AG08395 (cell line): ENCODE data around the gene KLHL40.
A peak's percentile ranks its signal among the peaks of the same experiment; 100 is the strongest.

ENCODE experiments used
- DNase-seq: peaks from one replicate; pipeline ENCODE4 v3.0.0; 2012; ENCODE audit warnings: mixed read lengths, low spot score

Gene KLHL40

DNA sequence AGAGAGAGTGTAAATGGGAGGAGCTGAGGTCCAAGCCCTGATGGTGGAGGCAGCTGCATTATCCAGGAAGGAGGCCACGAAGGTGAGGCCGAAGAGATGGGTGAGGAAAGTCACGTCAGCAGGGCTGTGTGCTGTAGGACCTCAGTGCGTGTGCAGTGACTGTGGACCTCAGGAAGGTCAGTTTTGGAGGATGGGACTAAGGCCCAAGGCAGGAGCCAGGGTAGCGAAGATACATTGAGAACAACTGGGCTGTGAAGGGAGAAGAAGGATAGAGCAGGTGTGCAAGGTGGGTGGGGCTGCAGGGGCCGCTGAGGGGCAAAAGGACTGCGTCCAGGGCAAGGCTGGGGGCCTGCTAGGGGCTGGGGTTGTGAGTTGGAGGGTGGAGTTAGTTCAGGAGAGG, 4.9 kb downstream of the KLHL40 start:
- DNase-seq, result no peak

DNA sequence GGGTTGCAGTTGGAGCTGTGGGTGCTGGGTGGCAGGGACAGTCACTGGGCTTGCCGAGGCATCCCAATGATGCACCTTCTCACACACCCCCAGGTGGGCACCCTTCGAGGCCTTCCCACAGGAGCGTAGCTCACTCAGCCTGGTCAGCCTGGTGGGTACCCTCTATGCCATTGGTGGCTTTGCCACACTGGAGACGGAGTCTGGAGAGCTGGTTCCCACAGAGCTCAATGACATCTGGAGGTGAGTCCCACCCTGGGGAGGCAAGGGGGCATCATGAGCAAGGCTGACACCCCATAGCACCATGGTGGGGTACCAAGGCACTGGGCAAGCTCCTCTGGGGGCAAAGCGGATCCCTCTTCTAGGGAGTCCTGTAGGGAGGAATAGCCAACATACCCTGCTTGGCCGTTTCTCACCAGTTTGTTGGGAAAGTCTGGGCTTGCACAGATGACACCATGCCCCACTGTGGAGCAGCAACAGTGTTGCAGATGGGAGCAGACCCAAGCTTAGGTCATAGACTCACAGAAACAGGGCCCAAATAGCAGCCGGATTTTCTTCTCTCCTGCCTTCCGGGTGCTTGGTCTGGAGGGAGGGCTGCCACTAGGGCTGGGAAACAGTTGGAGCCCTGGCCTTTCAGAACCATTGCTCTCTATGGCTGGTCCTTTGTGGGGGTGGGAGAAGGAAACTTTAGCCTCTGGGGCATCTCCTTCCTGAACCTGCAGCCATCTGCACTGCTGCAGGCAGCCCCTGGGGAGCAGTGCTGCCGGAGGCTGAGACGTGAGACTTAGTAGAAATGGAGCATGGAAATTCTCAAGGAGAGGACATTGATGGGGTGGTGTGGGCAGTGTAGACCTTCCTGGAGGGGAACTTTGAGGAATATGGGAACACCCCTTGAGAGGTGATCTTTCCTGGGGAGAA, 5.7 kb downstream of the KLHL40 start:
- DNase-seq, result no peak

DNA sequence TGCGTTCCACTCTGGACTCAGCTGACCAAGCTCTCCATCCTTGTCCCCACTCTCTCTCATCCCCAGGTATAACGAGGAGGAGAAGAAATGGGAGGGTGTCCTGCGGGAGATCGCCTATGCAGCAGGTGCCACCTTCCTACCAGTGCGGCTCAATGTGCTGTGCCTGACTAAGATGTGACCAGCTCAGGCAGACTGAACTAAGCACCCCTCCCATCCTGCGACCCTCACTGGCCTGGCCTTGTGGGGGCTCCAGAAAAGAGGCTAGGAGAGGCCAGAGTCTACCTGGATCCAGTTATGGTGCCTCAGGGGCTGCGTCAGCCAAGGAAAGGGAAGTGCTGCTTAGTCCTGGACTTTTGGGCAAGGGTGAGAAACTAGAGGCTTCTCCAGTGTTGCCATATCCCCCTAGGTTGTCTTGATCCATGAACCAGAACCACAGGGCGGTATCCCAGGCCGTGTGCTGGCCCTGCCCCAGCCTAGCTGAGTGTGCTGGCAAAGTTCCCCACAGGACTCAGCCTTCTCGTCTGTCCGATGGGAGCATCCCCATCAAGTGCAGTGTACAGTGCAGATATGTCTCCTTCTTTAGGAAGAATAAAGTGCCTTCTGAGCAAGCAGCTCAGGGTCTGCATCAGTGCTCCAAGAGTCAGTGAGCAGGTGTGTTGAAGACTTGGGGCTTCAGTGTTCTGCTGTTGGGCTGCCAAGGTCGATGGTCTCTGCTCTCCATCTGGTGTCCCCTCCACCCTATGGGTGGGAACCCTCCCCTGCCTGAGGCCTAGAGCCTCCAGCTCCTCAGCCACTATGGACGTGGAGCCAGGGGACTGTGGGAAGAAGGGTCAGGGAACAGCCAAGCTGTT, 6.7 kb downstream of the KLHL40 start:
- no peak for DNase-seq

DNA sequence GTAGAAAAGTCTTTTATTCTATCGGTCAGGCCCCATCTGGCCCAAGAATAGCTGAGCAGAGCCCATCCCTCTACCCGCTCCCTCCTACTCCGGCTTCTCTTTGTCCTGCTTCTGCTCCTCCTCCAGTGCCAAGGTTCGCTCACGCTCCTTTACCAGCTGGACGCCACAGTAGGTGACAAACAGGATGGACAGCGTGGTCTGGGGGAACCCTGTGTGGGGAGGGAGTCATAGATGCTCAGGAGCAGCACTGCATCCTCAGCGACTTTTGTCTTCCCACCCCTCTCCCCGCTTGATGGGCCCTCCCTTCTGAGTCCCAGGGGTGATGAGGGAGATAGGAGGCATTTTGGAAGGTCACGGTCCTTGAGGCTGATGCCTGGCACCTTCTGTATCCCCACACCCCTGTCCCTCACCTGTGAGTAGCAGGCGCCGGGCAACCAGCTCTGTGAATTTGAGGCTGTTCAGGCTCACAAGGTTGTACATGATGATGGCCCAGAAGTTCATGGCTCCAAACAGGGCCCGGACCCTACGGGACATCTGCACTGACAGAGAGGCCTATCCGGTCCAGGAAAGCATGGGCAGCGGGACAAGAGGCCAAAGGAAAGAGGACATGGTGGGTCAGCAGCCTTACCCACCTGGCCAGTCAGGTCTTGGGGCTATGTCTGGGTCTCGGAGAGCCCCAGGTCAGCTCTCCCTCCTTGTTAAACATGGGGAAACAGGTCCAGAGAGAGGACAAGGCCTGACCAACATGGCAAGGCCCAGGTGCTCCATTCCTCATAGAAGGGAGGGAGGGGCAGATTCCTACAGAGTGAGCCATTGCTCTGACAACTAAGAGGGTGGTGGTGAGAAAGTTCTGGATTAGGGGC, 7.6 kb downstream of the KLHL40 start:
- no peak for DNase-seq

DNA sequence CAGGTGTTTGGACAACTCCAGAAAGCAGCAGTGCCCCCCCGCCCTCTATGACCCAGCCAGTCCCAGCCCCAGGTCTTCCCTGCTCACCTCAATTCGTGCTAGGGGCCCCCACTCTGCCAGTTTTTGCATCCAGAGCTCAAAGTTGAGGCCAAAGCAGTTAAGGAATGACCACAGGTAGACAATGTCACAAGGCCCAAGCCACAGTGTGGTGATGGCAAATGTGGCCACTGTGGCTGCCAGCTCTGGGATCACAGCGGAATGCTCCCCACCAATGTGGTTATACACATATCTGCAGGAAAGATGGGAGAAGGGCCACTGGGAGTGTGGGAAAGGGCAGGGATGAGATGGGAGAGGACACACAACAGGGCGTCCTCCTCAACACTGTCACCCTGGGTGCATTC, 8.2 kb downstream of the KLHL40 start:
- no peak for DNase-seq

DNA sequence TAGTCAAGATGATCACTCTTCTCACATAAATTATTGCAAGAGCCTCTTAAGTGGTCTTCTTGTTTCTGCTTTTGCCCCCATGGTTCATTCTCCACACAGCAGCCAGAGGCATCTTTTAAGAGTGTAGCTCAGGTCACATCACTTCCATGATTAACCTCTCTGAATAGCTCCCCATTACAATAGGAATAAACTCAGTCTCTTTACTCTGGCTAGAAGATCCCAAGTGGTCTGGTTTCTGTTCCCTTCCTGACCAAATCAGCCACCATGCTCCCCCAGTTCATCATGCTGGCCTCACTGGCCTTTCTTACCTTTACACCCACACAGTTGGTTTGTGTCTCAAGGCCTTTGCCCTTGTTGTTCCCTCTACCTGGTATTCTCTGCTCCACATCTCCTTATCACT, 9.0 kb downstream of the KLHL40 start:
- no peak for DNase-seq

DNA sequence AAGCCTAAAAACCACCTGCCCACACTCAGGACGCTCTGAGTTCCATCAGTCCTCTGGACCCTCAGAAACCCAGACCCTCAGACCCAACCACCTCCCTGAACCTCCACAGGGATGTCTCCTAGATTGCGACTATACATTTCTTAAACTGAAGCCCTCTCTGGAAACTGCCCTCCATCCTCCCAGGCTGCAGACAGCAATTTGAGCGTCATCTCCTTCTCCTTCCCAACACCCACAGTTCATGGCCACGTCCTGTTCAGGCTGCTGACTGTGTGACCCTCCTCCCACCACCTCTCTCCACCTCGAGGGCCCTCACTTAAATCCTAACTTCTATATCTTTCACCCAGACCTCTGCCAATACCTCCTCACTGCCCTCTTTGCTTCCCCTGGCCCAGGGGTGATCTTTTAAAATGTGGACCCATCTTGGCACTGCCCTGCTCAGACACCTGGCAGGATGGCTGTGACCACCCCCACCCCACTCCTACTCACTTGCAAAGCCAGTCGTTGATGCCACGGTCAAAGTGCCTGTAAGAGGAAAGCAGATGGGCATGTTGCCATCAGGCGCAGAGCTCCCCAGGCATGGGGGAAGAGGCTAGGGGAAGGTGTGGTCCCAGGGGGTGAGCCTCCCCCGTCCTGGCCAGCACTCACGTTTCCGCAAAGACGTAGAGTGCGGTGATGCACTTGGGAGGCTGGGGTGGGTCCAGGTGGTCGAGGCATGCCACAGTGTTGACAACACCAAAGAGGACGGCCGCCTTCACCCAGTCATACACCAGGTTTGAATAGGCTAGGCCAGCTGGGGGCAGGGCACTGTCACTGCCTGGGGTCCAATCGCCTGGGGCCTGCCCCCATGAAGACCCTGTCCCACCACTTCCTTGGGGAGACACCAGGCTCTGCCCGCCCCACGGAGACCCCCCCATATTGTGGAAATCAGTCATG, 11.3 kb downstream of the KLHL40 start:
- DNase-seq, result no peak

DNA sequence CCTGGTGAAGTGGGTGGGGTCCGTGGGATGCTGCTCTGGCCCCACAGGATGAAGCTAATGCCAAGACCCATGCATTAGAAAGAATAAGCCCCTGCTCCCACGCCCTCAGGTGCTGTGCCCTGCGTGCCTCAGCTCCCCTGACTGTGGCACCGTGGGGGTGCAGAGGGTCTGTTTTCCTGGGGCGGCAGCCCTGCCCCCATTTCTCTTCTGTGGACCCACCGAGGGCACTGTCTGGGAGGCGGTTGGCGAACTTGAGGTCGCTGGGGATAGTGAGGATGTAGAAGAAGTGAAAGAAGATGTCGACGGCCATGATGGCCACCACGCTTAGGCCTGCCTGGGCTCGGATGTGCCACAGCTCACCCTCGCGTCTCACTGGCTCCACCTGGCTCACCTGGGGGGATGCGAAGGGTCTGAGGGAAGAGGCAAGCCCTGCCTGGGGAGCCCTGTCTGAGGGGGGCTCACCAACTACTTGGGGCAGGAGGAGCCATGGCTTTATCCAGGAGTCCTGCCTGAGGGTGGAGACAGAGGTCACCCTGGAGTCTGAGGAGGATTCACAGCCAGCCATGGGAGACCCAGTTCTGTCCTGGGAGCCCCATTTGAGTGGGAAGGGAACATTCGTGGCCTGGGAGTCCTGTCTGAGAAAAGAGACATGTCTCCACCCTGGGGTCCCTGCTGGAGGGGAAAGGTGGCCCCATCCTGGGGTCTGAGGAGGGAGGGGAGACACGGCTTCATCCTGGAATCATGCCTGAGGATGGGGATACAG, 12.1 kb downstream of the KLHL40 start:
- no peak for DNase-seq

DNA sequence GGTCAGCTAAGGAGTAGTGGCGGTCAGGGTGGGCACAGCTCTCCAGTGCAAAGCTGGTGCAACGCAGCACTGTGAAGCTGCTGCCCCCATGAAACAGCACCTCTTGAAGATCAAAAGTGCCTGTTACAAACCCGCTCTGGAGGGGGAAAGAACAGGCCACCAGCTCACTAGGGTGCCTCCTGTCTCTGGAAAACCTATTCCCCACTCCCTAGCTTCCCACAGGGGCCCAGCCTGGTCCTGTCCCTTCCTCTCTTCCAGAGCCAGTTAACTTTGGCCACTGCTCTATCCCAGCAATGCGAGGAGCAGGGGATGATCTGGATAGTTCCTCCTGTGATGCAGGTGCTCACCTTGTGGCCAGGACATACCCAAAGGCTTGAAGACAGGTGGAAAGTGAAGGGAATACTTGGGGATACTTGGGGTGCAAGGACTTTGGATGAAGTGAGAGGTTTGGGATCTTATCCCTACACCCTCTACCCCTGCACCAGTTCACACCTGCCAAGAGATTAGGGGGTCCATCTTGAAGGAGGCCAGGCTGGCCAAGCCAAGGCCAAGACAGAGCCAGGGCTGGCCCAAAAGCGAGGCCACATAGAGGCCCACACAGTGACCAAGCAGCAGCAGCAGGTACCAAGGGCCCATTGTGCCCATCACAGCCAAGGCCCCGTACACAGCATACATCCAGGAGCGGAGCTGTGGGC, 13.0 kb downstream of the KLHL40 start:
- no peak for DNase-seq

DNA sequence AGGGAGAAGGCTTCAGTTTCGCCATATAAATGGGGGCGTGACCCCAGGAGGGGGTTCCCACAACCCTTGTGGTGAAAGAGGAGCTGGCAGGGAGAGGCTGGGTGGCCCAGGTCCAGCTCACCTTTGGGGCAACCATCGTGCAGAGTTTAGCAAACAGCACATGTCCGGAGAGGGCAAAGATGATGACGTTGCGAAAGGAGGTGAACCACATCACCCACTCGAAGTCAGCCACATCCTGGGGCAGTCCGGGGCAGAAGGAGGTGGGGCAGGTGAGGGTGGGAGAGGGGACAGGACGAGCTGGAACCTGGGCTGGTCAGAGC, 13.5 kb downstream of the KLHL40 start:
- DNase-seq, result no peak

DNA sequence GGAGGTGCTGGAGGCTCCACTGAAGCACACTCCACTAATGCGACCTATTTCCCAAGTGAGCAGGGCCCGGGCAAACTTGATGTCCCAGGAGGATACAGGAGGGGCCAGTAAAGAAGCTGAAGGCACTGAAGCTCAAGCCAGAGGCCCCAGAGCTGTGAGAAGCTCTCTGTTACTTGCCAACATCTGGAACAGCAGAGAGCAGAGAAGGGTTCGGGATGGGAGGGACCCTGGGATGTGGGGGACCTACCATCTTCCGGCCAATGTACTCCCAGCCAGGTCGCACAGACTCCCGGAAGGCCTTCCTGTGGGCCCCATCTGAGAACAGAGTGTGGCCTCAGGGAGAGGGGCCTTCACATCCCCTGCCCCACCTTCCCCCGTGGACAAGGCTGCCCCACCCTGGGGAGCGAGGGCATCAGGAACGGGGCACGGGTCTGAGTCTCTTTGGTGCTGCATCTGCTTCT, 14.2 kb downstream of the KLHL40 start:
- DNase-seq, result no peak

DNA sequence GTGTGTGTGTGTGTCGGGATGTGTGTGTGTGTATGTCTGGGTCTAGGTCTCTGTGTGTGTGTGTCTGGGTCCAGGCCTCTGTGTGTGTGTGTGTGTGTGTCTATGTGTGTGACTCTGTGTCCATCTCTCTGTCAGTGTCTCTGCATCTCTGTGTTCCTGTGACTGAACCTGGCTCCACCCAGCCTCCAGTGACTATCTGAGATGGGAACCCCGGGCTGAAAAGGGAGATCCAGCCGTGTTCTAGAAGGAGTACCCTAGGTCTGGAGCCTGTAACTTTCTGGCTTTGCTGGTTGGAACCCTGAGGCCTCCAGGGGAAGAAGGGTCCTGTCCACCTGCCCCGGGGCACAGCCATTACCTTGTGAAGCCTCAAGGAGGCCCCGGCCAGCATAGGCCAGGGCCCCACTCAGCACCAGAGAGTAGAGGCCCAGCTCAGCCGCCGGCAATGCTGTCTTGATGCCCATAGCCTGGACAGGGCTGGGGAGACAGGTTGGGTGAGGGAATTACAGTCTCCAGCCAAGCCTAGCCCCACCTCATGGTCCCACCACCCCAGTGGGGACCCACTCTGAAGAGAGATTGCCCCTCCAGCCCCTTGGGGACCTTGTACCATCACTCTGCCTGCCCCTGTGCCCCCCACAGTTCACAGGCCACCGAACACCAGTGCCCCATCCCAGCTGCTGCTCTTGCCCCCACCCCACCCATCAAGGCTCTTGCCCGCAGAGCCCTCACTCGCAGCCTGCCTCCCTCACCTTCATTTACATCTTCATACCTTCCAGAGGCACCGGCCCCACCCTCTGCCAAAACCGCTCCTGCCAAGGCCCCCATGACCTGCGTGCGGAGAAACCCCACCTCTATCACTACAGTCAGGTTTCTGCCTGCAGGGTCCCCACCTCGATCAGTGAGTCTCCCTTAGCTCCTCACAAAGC, 15.3 kb downstream of the KLHL40 start:
- no peak for DNase-seq

DNA sequence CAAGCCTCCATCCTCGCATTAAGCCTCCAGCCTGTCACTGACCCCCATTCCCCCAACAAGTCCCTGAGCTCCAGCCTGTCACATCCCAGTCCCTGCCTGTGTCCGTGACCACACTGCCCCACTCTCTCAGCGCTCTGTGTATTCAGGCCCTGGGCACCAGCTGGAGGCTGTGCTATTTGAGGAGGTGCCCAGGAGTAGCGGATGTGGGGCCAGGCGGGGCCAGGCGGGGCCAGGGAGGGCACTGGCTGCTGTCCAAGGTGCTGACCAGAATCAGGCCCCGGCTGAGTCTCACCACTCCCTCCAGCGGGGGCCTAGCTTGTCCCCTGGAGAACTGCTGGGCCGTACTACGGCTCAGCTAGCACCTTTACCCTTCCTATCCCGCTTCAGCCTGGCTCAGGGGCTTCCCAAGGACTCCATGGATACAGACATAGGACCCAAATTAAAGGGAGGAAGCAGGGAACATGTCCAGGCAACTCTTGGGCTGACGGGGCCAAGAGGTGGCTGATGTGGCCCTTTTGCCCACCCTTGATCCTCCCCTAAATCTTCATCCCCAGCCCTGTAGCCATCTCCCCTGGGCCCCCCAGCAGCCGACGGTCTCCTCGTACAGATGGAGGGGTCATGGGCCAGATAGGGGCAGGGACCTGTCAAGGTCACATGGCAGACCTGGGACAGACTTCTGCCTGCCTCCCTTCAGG, 16.2 kb downstream of the KLHL40 start:
- peak; percentile 80 for DNase-seq

DNA sequence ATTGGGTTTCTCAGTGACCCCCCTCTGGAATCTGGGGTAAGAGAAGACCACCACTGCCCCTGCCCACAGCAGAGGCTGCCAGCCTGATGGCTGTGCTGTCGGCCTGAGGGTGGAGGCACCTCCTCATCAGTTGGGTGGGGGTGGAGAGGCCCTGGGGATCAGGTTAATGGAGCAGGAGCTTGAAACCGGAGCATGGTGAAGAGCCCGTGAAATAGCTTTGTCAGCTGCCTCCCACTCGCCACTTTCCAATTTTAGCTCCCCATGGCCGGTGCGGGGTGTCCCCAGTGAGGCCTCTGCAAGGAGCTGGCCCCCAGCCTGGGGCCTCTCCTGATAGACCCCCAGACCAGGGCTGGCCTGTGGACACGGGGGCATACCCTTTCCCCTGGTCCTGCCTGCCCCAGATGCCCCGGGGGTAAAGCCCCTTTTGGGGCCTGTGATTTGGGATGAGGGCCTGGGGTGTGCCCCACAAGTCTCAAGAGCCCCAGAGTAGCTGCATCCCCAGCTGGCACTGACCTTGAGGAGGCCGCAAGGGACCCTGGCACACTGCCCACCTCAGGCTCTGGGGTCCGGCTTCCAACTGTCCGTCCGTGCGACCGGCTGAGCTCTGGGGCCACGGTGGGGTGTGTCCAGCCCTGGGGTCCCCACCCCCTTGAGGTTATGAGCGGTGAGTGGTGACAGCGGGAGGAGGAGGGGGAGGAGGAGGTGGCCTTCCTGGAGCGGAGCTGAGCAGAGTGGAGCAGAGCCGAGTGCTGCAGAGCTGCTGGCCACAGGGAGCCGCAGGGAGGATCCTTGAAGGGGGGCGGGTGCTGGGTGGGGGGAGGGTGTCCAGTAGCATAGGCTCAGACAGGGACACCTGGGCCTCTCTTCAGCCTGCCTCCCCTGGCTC, 17.0 kb downstream of the KLHL40 start, which contains the start of gene HHATL:
TSS of gene HHATL (minus strand) at position 733 of the 886 bp plus-strand sequence. CDS start 1,972 bp downstream, outside the sequence.
- DNase-seq, result no peak

DNA sequence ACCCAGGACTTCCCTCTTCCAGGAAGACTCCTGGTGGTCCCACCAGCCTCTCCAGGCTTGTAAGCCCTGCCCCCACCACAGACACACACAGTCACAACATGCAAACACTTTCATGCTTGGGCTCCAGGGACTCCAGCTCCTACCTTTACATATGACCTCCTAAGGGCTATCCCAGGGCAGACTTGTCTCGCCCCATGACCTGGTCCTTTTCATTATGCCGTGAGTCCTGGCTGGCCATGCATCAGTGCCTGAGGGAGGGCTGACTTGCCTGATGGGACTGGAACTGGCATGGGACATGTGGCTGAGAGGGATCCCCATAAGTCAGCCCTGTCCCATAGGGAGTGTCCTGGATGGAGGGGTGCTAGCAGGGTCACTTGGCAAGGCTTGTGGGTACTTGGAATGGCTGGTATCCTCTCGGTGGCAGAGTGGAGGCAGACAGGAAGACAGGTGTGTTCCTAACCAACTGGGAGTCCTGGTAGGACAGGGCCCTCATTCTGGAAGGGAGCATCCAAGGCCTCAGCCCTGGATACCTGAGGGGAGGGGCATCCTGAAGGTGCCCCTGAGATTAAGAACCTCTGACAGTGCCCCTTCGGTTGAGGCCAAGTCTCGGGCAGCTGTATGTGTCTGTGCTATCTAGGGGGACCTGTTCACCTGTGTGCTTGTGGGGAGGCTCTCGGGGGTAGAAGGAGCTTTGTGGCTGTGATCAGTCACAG, 17.8 kb downstream of the KLHL40 start:
- no peak for DNase-seq

DNA sequence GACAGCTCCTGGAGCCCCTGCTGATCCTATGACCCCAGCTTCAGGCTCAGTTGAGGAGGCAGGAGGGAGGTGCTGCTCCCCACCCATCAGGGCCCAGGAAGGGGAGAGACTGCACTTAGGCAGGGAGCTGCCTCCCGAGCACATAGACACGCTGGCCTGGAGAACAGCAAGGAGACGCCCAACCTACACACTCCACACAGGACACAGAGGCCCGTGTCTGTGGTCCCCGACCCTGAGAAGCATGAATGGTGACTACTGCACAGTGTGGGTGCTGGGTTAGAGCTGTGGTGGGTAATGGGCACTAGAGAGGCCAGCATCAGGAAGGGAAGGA, 18.3 kb downstream of the KLHL40 start:
- DNase-seq, result no peak
